HCT116 (cell line): ENCODE measurements around the gene FA2H. TPM values are rescaled to one million over a fixed set of nuclear protein-coding genes. Genes with fewer than 3 reads are reported as not detected.

Source experiments
- ATAC-seq: fragments of 200-7000 bp; cut with Tn5 transposase; 2 replicates; pipeline ENCODE4 v1.9.1; 2020; ENCODE audit warnings: mild to moderate bottlenecking, moderate library complexity
- BruUV-seq: library from RNA; stranded (reverse); fragments of 400-500 nt; replicated peaks from 2 replicates; lab custom pipeline; 2021; lab: Mats Ljungman, UMichigan
- CTCF ChIA-PET: fragments of 300-600 bp; sonication (Branson Sonifier 250); formaldehyde crosslinking; loops from one replicate; lab custom pipeline; 2021; ENCODE audit warnings: antibody characterized with exemption; lab: Charles Lee
- POLR2A ChIA-PET: fragments of 300-600, 350-600 bp; sonication (Branson Sonifier 250); formaldehyde crosslinking; loops from one replicate; lab custom pipeline; 2021; ENCODE audit warnings: antibody characterized with exemption; lab: Charles Lee
- RAD21 ChIA-PET, 2 experiments: fragments of 300-600 bp; sonication (Branson Sonifier 250); formaldehyde crosslinking; loops; one replicate each; lab custom pipeline; 2023; ENCODE audit warnings: low total read pairs in 2 of 2; ENCODE audit not compliant: uncharacterized antibody in 2 of 2, unreplicated experiment in 2 of 2, low non-redundant PET in 1 of 2; lab: Charles Lee
- DNase-seq: peaks from one replicate; pipeline ENCODE4 v3.0.0-alpha.2; 2010; ENCODE audit warnings: low read depth, low spot score
- H2AFZ ChIP-seq: fragments of 200-600 bp; shearing (Covaris generic), sonication (generic); 2 replicates; pipeline ENCODE4 v1.6.1; 2017; ENCODE audit warnings: low read depth, mixed run types, mixed read lengths, antibody characterized with exemption, low read length; ENCODE audit not compliant: poor library complexity, severe bottlenecking
- H3K27ac ChIP-seq: 2 replicates; pipeline ENCODE4 v1.5.1; 2012; ENCODE audit warnings: low read depth, low read length
- H3K27me3 ChIP-seq: fragments of 200-600 bp; sonication (generic); 2 replicates; pipeline ENCODE4 v1.6.1; 2016; ENCODE audit warnings: mixed run types, low read length, mixed read lengths; ENCODE audit not compliant: insufficient read depth
- H3K36me3 ChIP-seq, 2 experiments: fragments of 200-500 bp in 1 of 2; fragments of 200-600 bp in 1 of 2; sonication (Bioruptor generic) in 1 of 2; sonication (generic) in 1 of 2; 2 replicates each; pipeline versions ENCODE4 v1.5.1 to v1.6.1; 2014 to 2016; ENCODE audit warnings: low read length in 2 of 2, inconsistent platforms in 1 of 2, mixed read lengths in 1 of 2, mixed run types in 1 of 2; ENCODE audit not compliant: insufficient read depth in 2 of 2, control insufficient read depth in 1 of 2
- H3K4me1 ChIP-seq, 2 experiments: fragments of 200-600 bp in 1 of 2; sonication (generic) in 1 of 2; 2 replicates each; pipeline versions ENCODE4 v1.5.1 to v1.6.1; 2012 to 2017; ENCODE audit warnings: low read length in 2 of 2, inconsistent platforms in 1 of 2, mild to moderate bottlenecking in 1 of 2, mixed read lengths in 1 of 2, mixed run types in 1 of 2, moderate library complexity in 1 of 2; ENCODE audit not compliant: insufficient read depth in 2 of 2, control insufficient read depth in 1 of 2
- H3K4me2 ChIP-seq: fragments of 200-600 bp; sonication (generic); 2 replicates; pipeline ENCODE4 v1.6.1; 2017; ENCODE audit warnings: mixed run types, low read length, mixed read lengths
- H3K4me3 ChIP-seq, 2 experiments: fragments of 200-600 bp in 1 of 2; sonication (generic) in 1 of 2; replicated peaks in 1 of 2; 2 replicates each; pipeline ENCODE4 v1.5.1; 2011 to 2016; ENCODE audit warnings: low read length in 2 of 2, control low read depth in 1 of 2, low read depth in 1 of 2, mild to moderate bottlenecking in 1 of 2, mixed read lengths in 1 of 2, mixed run types in 1 of 2
- H3K79me2 ChIP-seq: fragments of 200-600 bp; sonication (generic); 2 replicates; pipeline ENCODE4 v1.6.1; 2017; ENCODE audit warnings: mild to moderate bottlenecking, mixed run types, low read length, moderate library complexity, mixed read lengths; ENCODE audit not compliant: insufficient read depth
- H3K9ac ChIP-seq: fragments of 200-600 bp; sonication (generic); 2 replicates; pipeline ENCODE4 v1.6.1; 2016; ENCODE audit warnings: low read length, mixed read lengths
- H3K9me2 ChIP-seq: fragments of 200-600 bp; sonication (generic), shearing (Covaris generic); 2 replicates; pipeline ENCODE4 v1.6.1; 2017; ENCODE audit warnings: mixed run types, mild to moderate bottlenecking, moderate library complexity; ENCODE audit not compliant: insufficient read depth
- H3K9me3 ChIP-seq, 2 experiments: fragments of 200-500 bp in 1 of 2; fragments of 200-600 bp in 1 of 2; sonication (Bioruptor generic) in 1 of 2; sonication (generic) in 1 of 2; 2 replicates each; pipeline ENCODE4 v1.6.1; 2014 to 2017; ENCODE audit warnings: low read length in 2 of 2, mixed read lengths in 2 of 2, inconsistent platforms in 1 of 2, low read depth in 1 of 2, mild to moderate bottlenecking in 1 of 2, mixed run types in 1 of 2, moderate library complexity in 1 of 2; ENCODE audit not compliant: control insufficient read depth in 1 of 2, insufficient read depth in 1 of 2
- H4K20me1 ChIP-seq: fragments of 200-600 bp; sonication (generic), shearing (Covaris generic); 2 replicates; pipeline ENCODE4 v1.6.1; 2017; ENCODE audit warnings: mixed run types, mild to moderate bottlenecking, moderate library complexity; ENCODE audit not compliant: insufficient read depth
- JUND ChIP-seq: IDR thresholded peaks from 2 replicates; pipeline ENCODE4 v1.6.1; 2012
- POLR2AphosphoS5 ChIP-seq: IDR thresholded peaks from 2 replicates; pipeline ENCODE4 v1.6.1; 2011; ENCODE audit warnings: mild to moderate bottlenecking, low read depth, low read length, moderate library complexity
- RAD21 ChIP-seq: IDR thresholded peaks from 2 replicates; pipeline ENCODE4 v1.6.1; 2012; ENCODE audit warnings: low read depth, mild to moderate bottlenecking
- REST ChIP-seq: IDR thresholded peaks from 2 replicates; pipeline ENCODE4 v1.6.1; 2012; ENCODE audit warnings: low read depth
- SIN3A ChIP-seq: IDR thresholded peaks from 2 replicates; pipeline ENCODE4 v1.6.1; 2012; ENCODE audit warnings: low read depth
- SP1 ChIP-seq: IDR thresholded peaks from 2 replicates; pipeline ENCODE4 v1.6.1; 2012; ENCODE audit warnings: low read depth
- TCF7L2 ChIP-seq: IDR thresholded peaks from 2 replicates; pipeline ENCODE4 v1.7.0; 2011; ENCODE audit warnings: borderline replicate concordance, inconsistent platforms; ENCODE audit not compliant: insufficient read depth, insufficient read length; ENCODE audit errors: extremely low read depth
- YY1 ChIP-seq: IDR thresholded peaks from 2 replicates; pipeline ENCODE4 v1.6.1; 2011; ENCODE audit warnings: low read length, low read depth, moderate library complexity, mild to moderate bottlenecking; ENCODE audit not compliant: insufficient replicate concordance; ENCODE audit errors: extremely low read depth
- intact Hi-C: fragments of 100-400 bp; cut with micrococcal nuclease; formaldehyde crosslinking; loops from 2 replicates; pipeline ENCODE4 v1.10.0; 2022
- total RNA-seq: library from RNA; stranded (reverse); gene quantifications from one replicate; pipeline ENCODE4 v1.2.1, GENCODE V29; 2021; ENCODE audit not compliant: unreplicated experiment

The FA2H gene
- total RNA-seq, 1 experiment from 2014 or later: 11.1 TPM

DNA sequence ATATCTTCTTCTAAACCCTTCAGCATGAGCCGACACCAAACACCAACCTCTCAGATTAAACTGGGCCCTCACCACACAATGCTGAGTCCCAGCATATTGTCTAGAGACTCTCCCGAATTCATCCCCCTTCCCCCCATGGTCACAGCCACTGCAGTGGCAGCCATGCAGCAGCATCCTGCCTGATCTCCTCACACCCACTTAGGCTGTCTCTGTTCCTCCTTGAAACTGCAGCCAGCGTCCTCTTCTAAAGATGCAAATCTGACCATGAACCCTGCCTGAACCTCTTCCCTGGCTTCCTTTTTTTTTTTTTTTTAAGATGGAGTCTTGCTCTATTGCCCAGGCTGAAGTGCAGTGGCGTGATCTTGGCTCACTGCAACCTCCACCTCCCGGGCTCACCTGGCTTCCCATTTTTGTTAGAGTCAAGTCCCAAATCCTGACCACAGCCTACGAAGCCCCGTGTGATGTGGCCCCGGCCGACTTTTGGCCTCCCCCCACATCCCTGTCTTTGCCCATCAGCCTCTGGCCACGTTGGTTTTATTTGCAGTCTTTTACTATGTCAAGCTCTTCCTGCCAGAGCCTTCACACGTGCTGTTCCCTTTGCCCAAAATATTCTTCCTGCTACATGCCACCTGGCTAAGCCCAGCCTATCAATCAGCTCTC, 2.8 kb downstream of the FA2H start:
- no peaks in the 10 kb centered on the region for H3K79me2 ChIP-seq
- H4K20me1 ChIP-seq: no peaks in the 10 kb centered on the region
- ChIA-PET POLR2A (no interaction called here), RAD21 (no interaction called here), CTCF (no interaction called here)
- intact Hi-C loops: no loop called here
- H3K9ac ChIP-seq: no peak overlapping the region
- BruUV-seq: no TSS peak
- no peaks in the 10 kb centered on the region for H3K36me3 ChIP-seq
- no peak overlapping the region for H3K27ac ChIP-seq
- TF ChIP-seq RAD21 (no peak), SP1 (no peak), REST (no peak), TCF7L2 (no peak), SIN3A (no peak), YY1 (no peak), JUND (no peak), POLR2AphosphoS5 (no peak)
- H3K4me3 ChIP-seq: no peak overlapping the region
- H3K27me3 ChIP-seq: no peaks in the 10 kb centered on the region
- no peak overlapping the region for H3K4me2 ChIP-seq
- no peaks in the 10 kb centered on the region for H3K9me2 ChIP-seq
- no peak overlapping the region for H2AFZ ChIP-seq
- DNase-seq: no peak
- ATAC-seq: no peak
- no peaks in the 10 kb centered on the region for H3K9me3 ChIP-seq
- peaks cover 14 to 33% of the 10 kb centered on the region in 2 experiments; a peak in 3 of 4 replicates for H3K4me1 ChIP-seq
